Astrocyte (in vitro differentiated cells and primary cell): ENCODE results near the gene GTF2F1. TPM values are rescaled to one million over a fixed set of nuclear protein-coding genes. Genes with fewer than 3 reads are reported as not detected.
A peak's percentile ranks its signal among the peaks of the same experiment; 100 is the strongest.
"Not testable (repeated sequence)": the region's sequence is repeated elsewhere in the genome, so short reads cannot be mapped to it uniquely, and the experiment has no call there.

Experiments used
- DNase-seq: peaks from one replicate; pipeline ENCODE4 v3.0.0-alpha.2; 2010; ENCODE audit warnings: low read depth
- FAIRE-seq: peaks from 2 replicates; lab custom pipeline; 2011; peaks lifted over from hg19 to GRCh38; lab: Jason Lieb, UNC
- H2AFZ ChIP-seq: 2 replicates; pipeline ENCODE4 v1.6.0; 2012; ENCODE audit warnings: low read depth, low read length, inconsistent platforms
- H3K27ac ChIP-seq: 2 replicates; pipeline ENCODE4 v1.5.1; 2011; ENCODE audit warnings: low read depth, low read length, inconsistent platforms
- H3K27me3 ChIP-seq: 2 replicates; pipeline ENCODE4 v1.6.0; 2011; ENCODE audit warnings: low read length, inconsistent platforms; ENCODE audit not compliant: insufficient read depth
- H3K36me3 ChIP-seq: 2 replicates; pipeline ENCODE4 v1.5.1; 2011; ENCODE audit warnings: low read length, inconsistent platforms; ENCODE audit not compliant: insufficient read depth
- H3K4me1 ChIP-seq: 2 replicates; pipeline ENCODE4 v1.5.1; 2011; ENCODE audit warnings: low read length, inconsistent platforms; ENCODE audit not compliant: insufficient read depth
- H3K4me2 ChIP-seq: 2 replicates; pipeline ENCODE4 v1.6.0; 2012; ENCODE audit warnings: low read length, inconsistent platforms
- H3K4me3 ChIP-seq: 2 replicates; pipeline ENCODE4 v1.5.1; 2011; ENCODE audit warnings: low read depth, mild to moderate bottlenecking, low read length, inconsistent platforms; ENCODE audit not compliant: insufficient read depth
- H3K79me2 ChIP-seq: 2 replicates; pipeline ENCODE4 v1.6.0; 2012; ENCODE audit warnings: mild to moderate bottlenecking, low read length, inconsistent platforms; ENCODE audit not compliant: insufficient read depth
- H3K9ac ChIP-seq: 2 replicates; pipeline ENCODE4 v1.6.0; 2012; ENCODE audit warnings: mild to moderate bottlenecking, low read length, inconsistent platforms
- H3K9me3 ChIP-seq: 2 replicates; pipeline ENCODE4 v1.5.1; 2012; ENCODE audit warnings: low read depth, mild to moderate bottlenecking, low read length, inconsistent platforms; ENCODE audit not compliant: insufficient read depth
- H4K20me1 ChIP-seq: 2 replicates; pipeline ENCODE4 v1.6.0; 2012; ENCODE audit warnings: low read length, inconsistent platforms; ENCODE audit not compliant: insufficient read depth
- H3K27ac Mint-ChIP-seq: one replicate; pipeline ENCODE4 v1.8.0; 2021; ENCODE audit warnings: mild to moderate bottlenecking, mixed read lengths; ENCODE audit not compliant: unreplicated experiment
- H3K27me3 Mint-ChIP-seq: one replicate; pipeline ENCODE4 v1.8.0; 2021; ENCODE audit warnings: low read depth, mixed read lengths; ENCODE audit not compliant: unreplicated experiment
- H3K36me3 Mint-ChIP-seq: one replicate; pipeline ENCODE4 v1.8.0; 2021; ENCODE audit warnings: low read depth, mixed read lengths; ENCODE audit not compliant: unreplicated experiment
- H3K4me1 Mint-ChIP-seq: one replicate; pipeline ENCODE4 v1.8.0; 2021; ENCODE audit warnings: low read depth, mixed read lengths; ENCODE audit not compliant: unreplicated experiment
- H3K4me3 Mint-ChIP-seq: one replicate; pipeline ENCODE4 v1.8.0; 2021; ENCODE audit warnings: mild to moderate bottlenecking, moderate library complexity, mixed read lengths; ENCODE audit not compliant: unreplicated experiment
- H3K9me3 Mint-ChIP-seq: one replicate; pipeline ENCODE4 v1.8.0; 2021; ENCODE audit warnings: mild to moderate bottlenecking, mixed read lengths; ENCODE audit not compliant: unreplicated experiment
- EZH2 ChIP-seq: IDR thresholded peaks from 2 replicates; pipeline ENCODE4 v1.6.1; 2012; ENCODE audit warnings: mild to moderate bottlenecking, low read length, inconsistent platforms; ENCODE audit not compliant: insufficient read depth
- total RNA-seq: library from RNA; stranded (reverse); gene quantifications from 2 replicates; pipeline ENCODE4 v1.2.1, GENCODE V29; 2021
- TF ChIP-seq, protein P1 (sequence below): IDR thresholded peaks from 2 replicates; pipeline ENCODE4 v1.5.1; 2011; ENCODE audit warnings: low read depth, mild to moderate bottlenecking, inconsistent platforms, low read length, moderate library complexity; ENCODE audit not compliant: insufficient read depth

GTF2F1 gene
- total RNA-seq, 1 donor from 2014 or later = 92.3 TPM

- Mint-ChIP-seq H3K9me3 (no peaks in the 10 kb centered on the region), H3K27me3 (no peaks in the 10 kb centered on the region), H3K36me3 (no peaks in the 10 kb centered on the region), H3K4me3 (no peak overlapping the region), H3K4me1 (no peaks in the 10 kb centered on the region), H3K27ac (no peak overlapping the region)
- Histone ChIP-seq H3K4me2 (no peak overlapping the region), H3K27ac (no peak overlapping the region), H3K4me1 (no peaks in the 10 kb centered on the region), H3K9me3 (no peaks in the 10 kb centered on the region), H3K9ac (no peak overlapping the region), H3K27me3 (no peaks in the 10 kb centered on the region), H3K4me3 (no peak overlapping the region), H3K79me2 (no peaks in the 10 kb centered on the region), H4K20me1 (no peaks in the 10 kb centered on the region), H2AFZ (no peak overlapping the region), H3K36me3 (no peaks in the 10 kb centered on the region)
- no peak for DNase-seq
- FAIRE-seq = no peak
- TF ChIP-seq, protein P1, sequence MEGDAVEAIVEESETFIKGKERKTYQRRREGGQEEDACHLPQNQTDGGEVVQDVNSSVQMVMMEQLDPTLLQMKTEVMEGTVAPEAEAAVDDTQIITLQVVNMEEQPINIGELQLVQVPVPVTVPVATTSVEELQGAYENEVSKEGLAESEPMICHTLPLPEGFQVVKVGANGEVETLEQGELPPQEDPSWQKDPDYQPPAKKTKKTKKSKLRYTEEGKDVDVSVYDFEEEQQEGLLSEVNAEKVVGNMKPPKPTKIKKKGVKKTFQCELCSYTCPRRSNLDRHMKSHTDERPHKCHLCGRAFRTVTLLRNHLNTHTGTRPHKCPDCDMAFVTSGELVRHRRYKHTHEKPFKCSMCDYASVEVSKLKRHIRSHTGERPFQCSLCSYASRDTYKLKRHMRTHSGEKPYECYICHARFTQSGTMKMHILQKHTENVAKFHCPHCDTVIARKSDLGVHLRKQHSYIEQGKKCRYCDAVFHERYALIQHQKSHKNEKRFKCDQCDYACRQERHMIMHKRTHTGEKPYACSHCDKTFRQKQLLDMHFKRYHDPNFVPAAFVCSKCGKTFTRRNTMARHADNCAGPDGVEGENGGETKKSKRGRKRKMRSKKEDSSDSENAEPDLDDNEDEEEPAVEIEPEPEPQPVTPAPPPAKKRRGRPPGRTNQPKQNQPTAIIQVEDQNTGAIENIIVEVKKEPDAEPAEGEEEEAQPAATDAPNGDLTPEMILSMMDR = peak; percentile 24
- TF ChIP-seq EZH2 = no peak
Observed at GRCh38 chr19:6354098-6354674, 38.8 kb downstream of the GTF2F1 start.

DNA sequence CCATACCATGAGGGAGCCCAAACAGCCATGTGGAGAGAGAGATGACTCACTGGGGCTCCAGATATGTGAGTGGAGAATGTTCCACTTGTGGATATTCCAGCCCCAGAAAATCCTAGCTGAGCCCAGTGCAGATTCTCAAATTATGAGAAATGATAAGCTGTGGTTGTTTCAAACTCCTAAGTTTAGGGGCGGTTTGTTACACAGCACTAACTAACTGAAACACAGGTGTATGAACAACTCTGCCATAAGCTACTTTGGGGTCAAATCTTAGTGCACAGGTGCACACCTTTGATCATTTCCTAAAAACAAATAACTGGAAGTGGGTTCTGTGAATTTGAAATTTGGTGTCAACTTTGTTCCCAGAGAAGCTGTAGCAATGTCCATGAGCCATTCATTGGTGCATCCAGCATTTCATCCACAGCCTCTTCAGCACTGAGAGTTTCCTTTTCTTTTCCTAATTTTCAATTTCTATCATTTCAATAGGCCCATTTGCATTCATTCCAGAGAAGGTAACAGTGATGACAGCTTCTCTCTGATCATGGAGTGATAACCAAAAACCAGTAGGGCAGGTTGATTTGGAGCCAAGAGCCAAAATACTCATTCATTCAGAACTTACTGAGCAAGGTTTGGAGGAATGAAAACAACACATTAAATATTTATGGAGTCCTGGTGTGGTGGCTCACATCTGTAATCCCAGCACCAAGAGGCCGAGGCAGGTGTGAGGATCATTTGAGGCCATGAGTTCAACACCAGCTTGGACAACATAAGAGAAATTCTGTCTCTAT lies 40.4 kb downstream of the GTF2F1 start:
- FAIRE-seq (no peak), DNase-seq (no peak)
- Histone ChIP-seq H3K4me1 (no peaks in the 10 kb centered on the region), H3K9ac (no peak overlapping the region), H3K27me3 (no peaks in the 10 kb centered on the region), H3K36me3 (no peaks in the 10 kb centered on the region), H4K20me1 (no peaks in the 10 kb centered on the region), H3K4me2 (no peak overlapping the region), H3K9me3 (no peaks in the 10 kb centered on the region), H3K79me2 (no peaks in the 10 kb centered on the region), H2AFZ (no peak overlapping the region), H3K4me3 (no peak overlapping the region), H3K27ac (no peak overlapping the region)
- Mint-ChIP-seq H3K27ac (no peak overlapping the region), H3K4me1 (no peaks in the 10 kb centered on the region), H3K27me3 (peaks cover 5% of the 10 kb centered on the region), H3K4me3 (no peak overlapping the region), H3K9me3 (no peaks in the 10 kb centered on the region), H3K36me3 (no peaks in the 10 kb centered on the region)
- no peak for TF ChIP-seq EZH2
- TF ChIP-seq, protein P1 = no peak

DNA sequence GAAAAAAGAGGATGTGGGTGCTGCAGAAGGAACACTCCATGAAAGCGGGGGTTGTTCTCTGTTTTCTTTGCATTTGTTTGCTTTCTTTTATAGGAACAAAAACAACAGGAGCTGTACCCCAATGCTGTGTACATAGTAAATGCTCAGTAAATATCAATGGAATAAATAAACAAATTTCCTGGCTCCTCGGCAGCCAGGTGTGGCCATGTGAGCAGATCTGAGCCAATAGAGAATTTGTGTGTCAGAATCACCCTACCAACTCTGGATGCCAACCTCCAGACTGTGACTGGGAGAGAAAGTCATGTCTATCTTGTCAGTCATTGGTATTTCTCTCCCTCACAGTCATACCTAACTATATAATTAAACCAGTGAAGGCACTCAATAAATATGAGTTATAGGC lies 42.3 kb downstream of the GTF2F1 start:
- Mint-ChIP-seq H3K4me3 (no peak overlapping the region), H3K27ac (no peak overlapping the region)
- H3K79me2 ChIP-seq = no peaks in the 10 kb centered on the region

DNA sequence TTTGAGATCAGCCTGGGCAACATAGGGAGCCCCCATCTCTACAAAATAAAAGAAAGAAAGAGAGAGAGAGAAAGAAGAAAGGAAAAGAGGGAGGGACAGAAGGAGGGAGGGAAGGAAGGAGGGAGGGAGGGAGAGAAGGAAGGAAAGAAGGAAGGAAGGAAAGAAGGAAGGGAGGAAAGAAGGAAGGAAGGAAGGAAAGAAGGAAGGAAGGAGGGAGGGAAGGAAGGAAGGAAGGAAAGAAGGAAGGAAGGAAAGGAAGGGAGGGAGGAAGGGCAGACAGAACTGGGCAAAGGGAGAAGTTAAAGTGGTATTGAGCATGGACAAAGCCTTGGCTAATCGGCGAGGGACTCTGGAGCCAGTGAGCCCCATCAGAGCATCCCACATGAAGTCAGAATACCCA lies 43.7 kb downstream of the GTF2F1 start:
- H3K4me1 ChIP-seq, H3K4me3 Mint-ChIP-seq, H3K27me3 Mint-ChIP-seq, H3K4me3 ChIP-seq, H3K36me3 ChIP-seq, H3K27me3 ChIP-seq, H3K9me3 Mint-ChIP-seq, H3K36me3 Mint-ChIP-seq, DNase-seq, H3K9ac ChIP-seq, H3K4me1 Mint-ChIP-seq, H3K27ac Mint-ChIP-seq, H3K79me2 ChIP-seq, H3K9me3 ChIP-seq, FAIRE-seq, H4K20me1 ChIP-seq, H2AFZ ChIP-seq, H3K4me2 ChIP-seq, H3K27ac ChIP-seq: not testable (repeated sequence)

More for the DNA sequence above, 42.3 kb downstream of the GTF2F1 start:
- no peak overlapping the region for H3K4me2 ChIP-seq
- no peak overlapping the region for H2AFZ ChIP-seq
- no peaks in the 10 kb centered on the region for H3K9me3 Mint-ChIP-seq
- peaks cover 8% of the 10 kb centered on the region for H3K27me3 Mint-ChIP-seq
- no peak for TF ChIP-seq EZH2
- TF ChIP-seq, protein P1 = no peak
- no peak for DNase-seq
- H3K9me3 ChIP-seq = no peaks in the 10 kb centered on the region
- no peaks in the 10 kb centered on the region for H3K36me3 ChIP-seq
- no peak overlapping the region for H3K4me3 ChIP-seq
- H3K4me1 ChIP-seq = no peaks in the 10 kb centered on the region
- no peaks in the 10 kb centered on the region for H3K27me3 ChIP-seq
- H3K27ac ChIP-seq = no peak overlapping the region
- no peak overlapping the region for H3K9ac ChIP-seq
- no peaks in the 10 kb centered on the region for H4K20me1 ChIP-seq
- H3K36me3 Mint-ChIP-seq = no peaks in the 10 kb centered on the region
- no peak for FAIRE-seq
- no peaks in the 10 kb centered on the region for H3K4me1 Mint-ChIP-seq
